Heart left ventricle (tissue), 13 donors: ENCODE data around the gene SLC35F3.

ENCODE experiments used
- CTCF ChIP-seq, 12 donors: fragments of 200-600 bp; sonication (generic) in 4 of 12; IDR thresholded peaks; one replicate each; pipeline versions ENCODE4 v1.5.0 to v1.8.0; 2018 to 2022; ENCODE audit warnings: antibody characterized with exemption in 12 of 12, mild to moderate bottlenecking in 5 of 12
- POLR2A ChIP-seq, 2 donors: fragments of 450-650 bp; IDR thresholded peaks; one replicate each; pipeline ENCODE4 v1.6.1; 2017; ENCODE audit warnings: antibody characterized with exemption in 2 of 2, mild to moderate bottlenecking in 2 of 2, moderate library complexity in 2 of 2
- donor health status: ischemic (EF 13 %, LVEDD 7.1; RV severe dilation, severe dysfunction).
- donor health status: DM: no; HTN: yes; CAD: no.
- donor health status: DM: no; HTN: no; CAD: no.
- donor health status: ischemic (EF 25% LVEDD 6.9; RV normal size, moderate dysfunction).
- donor health status: ischemic (EF 25% LVEDD 5.7; RV mildly dilated, moderate dysfunction).
- donor health status: ischemic (EF 35%, LVEDD 5.7; RV mildly dilated, moderate dysfunction).
- donor health status: nonischemic (EF 11% LVEDD 7.7; RV severe dilation, severe dysfunction).
- donor health status: DM: yes; HTN: yes; CAD: no.
- donor health status: PGD.
- donor health status: ischemic (EF 29% LVEDD 5.4; RV normal size, mild dysfunction).
- donor health status: nonischemic (EF 23%, LVEDD 6.1; RV moderate dilation, normal function).

GRCh38 chr1:234118911-234119310 is 214.4 kb downstream of the SLC35F3 start:
- no peak for TF ChIP-seq CTCF (IDR thresholded peaks at IDR 0.05)
- TF ChIP-seq POLR2A (IDR thresholded peaks at IDR 0.05), result no peak
